ENCODE data around the gene IYD.
A peak's percentile ranks its signal among the peaks of the same experiment; 100 is the strongest.

IYD gene

GRCh38 chr6:150395388-150396009 lies 26.7 kb downstream of the IYD start:
- DNase-seq = no peak

GRCh38 chr6:150403458-150404246 lies 34.8 kb downstream of the IYD start:
- DNase-seq = no peak

- no peak for DNase-seq
Measured at GRCh38 chr6:150406948-150407347, 38.1 kb downstream of the IYD start.

- DNase-seq = no peak
Measured at GRCh38 chr6:150408842-150409241, 40.0 kb downstream of the IYD start.

- no peak for DNase-seq
Measured at GRCh38 chr6:150409576-150410066, 40.8 kb downstream of the IYD start.

- no peak for DNase-seq
Measured at GRCh38 chr6:150410399-150410798, 41.6 kb downstream of the IYD start.

- DNase-seq = no peak
Measured at GRCh38 chr6:150410906-150411305, 42.1 kb downstream of the IYD start.

- no peak for DNase-seq
Measured at GRCh38 chr6:150412221-150412620, 43.4 kb downstream of the IYD start.

GRCh38 chr6:150413198-150413597 lies 44.4 kb downstream of the IYD start:
- DNase-seq = no peak

GRCh38 chr6:150413781-150414281 lies 45.0 kb downstream of the IYD start:
- no peak for DNase-seq

GRCh38 chr6:150416128-150416527 lies 47.3 kb downstream of the IYD start:
- no peak for DNase-seq

GRCh38 chr6:150417250-150417649 lies 48.4 kb downstream of the IYD start:
- no peak for DNase-seq

GRCh38 chr6:150417899-150418826 lies 49.4 kb downstream of the IYD start:
- no peak for DNase-seq

- peak; percentile 72 for DNase-seq
Measured at GRCh38 chr6:150418827-150419594, 50.2 kb downstream of the IYD start.

- no peak for DNase-seq
Measured at GRCh38 chr6:150420428-150420827, 51.6 kb downstream of the IYD start.

GRCh38 chr6:150420926-150421325 lies 52.1 kb downstream of the IYD start:
- DNase-seq = no peak

- no peak for DNase-seq
Measured at GRCh38 chr6:150425508-150425907, 56.7 kb downstream of the IYD start.

GRCh38 chr6:150426198-150426597 lies 57.4 kb downstream of the IYD start:
- no peak for DNase-seq

GRCh38 chr6:150427037-150427602 lies 58.3 kb downstream of the IYD start:
- DNase-seq = no peak

- no peak for DNase-seq
Measured at GRCh38 chr6:150427843-150428242, 59.0 kb downstream of the IYD start.

GRCh38 chr6:150430815-150431214 lies 62.0 kb downstream of the IYD start:
- DNase-seq = no peak

- no peak for DNase-seq
Measured at GRCh38 chr6:150435360-150435759, 66.5 kb downstream of the IYD start.
